ENCODE data around the gene CEP83.

- peak in 1 of 2 experiments; percentile 23; a peak in 1 of 4 replicates for TF ChIP-seq CTCF (conservative IDR thresholded peaks at IDR 0.05; ENCODE audit: low read depth in 2 of 2)
- TF ChIP-seq POLR2AphosphoS5 (IDR thresholded peaks at IDR 0.05; ENCODE audit: low read depth) = no peak
- no peak for TF ChIP-seq JUNB (IDR thresholded peaks at IDR 0.05; ENCODE audit: unreplicated experiment)
- TF ChIP-seq, protein P1, sequence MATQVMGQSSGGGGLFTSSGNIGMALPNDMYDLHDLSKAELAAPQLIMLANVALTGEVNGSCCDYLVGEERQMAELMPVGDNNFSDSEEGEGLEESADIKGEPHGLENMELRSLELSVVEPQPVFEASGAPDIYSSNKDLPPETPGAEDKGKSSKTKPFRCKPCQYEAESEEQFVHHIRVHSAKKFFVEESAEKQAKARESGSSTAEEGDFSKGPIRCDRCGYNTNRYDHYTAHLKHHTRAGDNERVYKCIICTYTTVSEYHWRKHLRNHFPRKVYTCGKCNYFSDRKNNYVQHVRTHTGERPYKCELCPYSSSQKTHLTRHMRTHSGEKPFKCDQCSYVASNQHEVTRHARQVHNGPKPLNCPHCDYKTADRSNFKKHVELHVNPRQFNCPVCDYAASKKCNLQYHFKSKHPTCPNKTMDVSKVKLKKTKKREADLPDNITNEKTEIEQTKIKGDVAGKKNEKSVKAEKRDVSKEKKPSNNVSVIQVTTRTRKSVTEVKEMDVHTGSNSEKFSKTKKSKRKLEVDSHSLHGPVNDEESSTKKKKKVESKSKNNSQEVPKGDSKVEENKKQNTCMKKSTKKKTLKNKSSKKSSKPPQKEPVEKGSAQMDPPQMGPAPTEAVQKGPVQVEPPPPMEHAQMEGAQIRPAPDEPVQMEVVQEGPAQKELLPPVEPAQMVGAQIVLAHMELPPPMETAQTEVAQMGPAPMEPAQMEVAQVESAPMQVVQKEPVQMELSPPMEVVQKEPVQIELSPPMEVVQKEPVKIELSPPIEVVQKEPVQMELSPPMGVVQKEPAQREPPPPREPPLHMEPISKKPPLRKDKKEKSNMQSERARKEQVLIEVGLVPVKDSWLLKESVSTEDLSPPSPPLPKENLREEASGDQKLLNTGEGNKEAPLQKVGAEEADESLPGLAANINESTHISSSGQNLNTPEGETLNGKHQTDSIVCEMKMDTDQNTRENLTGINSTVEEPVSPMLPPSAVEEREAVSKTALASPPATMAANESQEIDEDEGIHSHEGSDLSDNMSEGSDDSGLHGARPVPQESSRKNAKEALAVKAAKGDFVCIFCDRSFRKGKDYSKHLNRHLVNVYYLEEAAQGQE (IDR thresholded peaks at IDR 0.05; ENCODE audit: unreplicated experiment) = no peak
- TF ChIP-seq EZH2 (IDR thresholded peaks at IDR 0.05; ENCODE audit: low read depth, unreplicated experiment) = no peak
- TF ChIP-seq EZH2phosphoT487 (IDR thresholded peaks at IDR 0.05; ENCODE audit: unreplicated experiment) = no peak
- TF ChIP-seq ZNF114 (CRISPR knock-in tag; IDR thresholded peaks at IDR 0.05) = no peak
- TF ChIP-seq CREB1 (CRISPR knock-in tag; IDR thresholded peaks at IDR 0.05; ENCODE audit: low read depth) = no peak
- TF ChIP-seq ZNF331 (CRISPR knock-in tag; IDR thresholded peaks at IDR 0.05; ENCODE audit: low read depth) = no peak
- no peak for TF ChIP-seq STAT1 (IDR thresholded peaks at IDR 0.05; ENCODE audit: unreplicated experiment)
- TF ChIP-seq, protein P2, sequence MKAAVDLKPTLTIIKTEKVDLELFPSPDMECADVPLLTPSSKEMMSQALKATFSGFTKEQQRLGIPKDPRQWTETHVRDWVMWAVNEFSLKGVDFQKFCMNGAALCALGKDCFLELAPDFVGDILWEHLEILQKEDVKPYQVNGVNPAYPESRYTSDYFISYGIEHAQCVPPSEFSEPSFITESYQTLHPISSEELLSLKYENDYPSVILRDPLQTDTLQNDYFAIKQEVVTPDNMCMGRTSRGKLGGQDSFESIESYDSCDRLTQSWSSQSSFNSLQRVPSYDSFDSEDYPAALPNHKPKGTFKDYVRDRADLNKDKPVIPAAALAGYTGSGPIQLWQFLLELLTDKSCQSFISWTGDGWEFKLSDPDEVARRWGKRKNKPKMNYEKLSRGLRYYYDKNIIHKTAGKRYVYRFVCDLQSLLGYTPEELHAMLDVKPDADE (IDR thresholded peaks at IDR 0.05) = no peak
Observed at GRCh38 chr12:94290353-94290752, 169.3 kb downstream of the CEP83 start.

Data from GM23338 (cell line).